ENCODE results near the gene ROGDI. TPM values are rescaled to one million over a fixed set of nuclear protein-coding genes. Genes with fewer than 3 reads are reported as not detected.

The ROGDI gene
- total and polyA plus RNA-seq, 9 of the 15 experiments (the other 6 are each of a cell fraction or from before 2014, with no cell fraction given) = 0.97 to 37.3 (median 16.5) TPM

GRCh38 chr16:4768549-4769305 is 33.7 kb downstream of the ROGDI start (continued):
- peak; percentile 74 to 98 (median 88); a peak in 5 of 6 replicates for TF ChIP-seq ZBTB11 (CRISPR knock-in tag; IDR thresholded peaks at IDR 0.05)
- no peak for TF ChIP-seq ZNF282 (CRISPR knock-in tag; IDR thresholded peaks at IDR 0.05)
- no peak for TF ChIP-seq ZNF766 (CRISPR knock-in tag; conservative IDR thresholded peaks at IDR 0.05)
- TF ChIP-seq FOXO4 (CRISPR knock-in tag; IDR thresholded peaks at IDR 0.05) = no peak
- peak; percentile 88; the same call in 1 of the 2 replicates for TF ChIP-seq HDAC2 (IDR thresholded peaks at IDR 0.05)
- no peak for TF ChIP-seq HMG20A (CRISPR knock-in tag; conservative IDR thresholded peaks at IDR 0.05)
- TF ChIP-seq ZNF134 (CRISPR knock-in tag; conservative IDR thresholded peaks at IDR 0.05) = peak; percentile 89
- no peak for TF ChIP-seq NBN (IDR thresholded peaks at IDR 0.05; ENCODE audit: low read depth)
- TF ChIP-seq RFX1 (IDR thresholded peaks at IDR 0.05) = no peak
- no peak for TF ChIP-seq ERF (CRISPR knock-in tag; IDR thresholded peaks at IDR 0.05)
- peak; percentile 45 for TF ChIP-seq TBP (optimal IDR thresholded peaks at IDR 0.05; ENCODE audit: low read depth, low read length)
- TF ChIP-seq KLF16 (IDR thresholded peaks at IDR 0.05) = no peak
- no peak for TF ChIP-seq ZNF318 (IDR thresholded peaks at IDR 0.05; ENCODE audit: borderline replicate concordance in 1 of 2, low read depth in 1 of 2)
- TF ChIP-seq ZNF695 (CRISPR knock-in tag; IDR thresholded peaks at IDR 0.05) = no peak
- TF ChIP-seq BRD9 (IDR thresholded peaks at IDR 0.05; ENCODE audit: low read depth, partially characterized antibody) = peak; percentile 5

All from K562 (cell line).